Neural cell (in vitro differentiated cells): ENCODE results near the gene RRAS2. TPM values are rescaled to one million over a fixed set of nuclear protein-coding genes. Genes with fewer than 3 reads are reported as not detected.

Experiments used
- H2AFZ ChIP-seq: fragments of 200-600, 300-800 bp; sonication (generic), shearing (Covaris generic); 2 replicates; pipeline ENCODE4 v1.6.0; 2014; ENCODE audit warnings: low read depth, mild to moderate bottlenecking, antibody characterized with exemption, low read length, moderate library complexity
- H3F3A ChIP-seq: fragments of 200-600 bp; shearing (Covaris generic); 2 replicates; pipeline ENCODE4 v1.6.1; 2016; ENCODE audit warnings: mild to moderate bottlenecking, moderate library complexity, mixed read lengths, antibody characterized with exemption, low read length; ENCODE audit not compliant: insufficient read depth, poor library complexity, severe bottlenecking
- H3K27ac ChIP-seq: fragments of 200-600, 300-800 bp; sonication (generic), shearing (Covaris generic); 2 replicates; pipeline ENCODE4 v1.5.1; 2014; ENCODE audit warnings: mild to moderate bottlenecking, low read length, moderate library complexity
- H3K27me3 ChIP-seq: fragments of 300-800, 200-600 bp; sonication (generic), shearing (Covaris generic); 2 replicates; pipeline ENCODE4 v1.6.0; 2014; ENCODE audit warnings: mild to moderate bottlenecking, low read depth, low read length, moderate library complexity; ENCODE audit not compliant: insufficient read depth
- H3K36me3 ChIP-seq: fragments of 300-800, 200-600 bp; sonication (generic), shearing (Covaris generic); 2 replicates; pipeline ENCODE4 v1.5.1; 2014; ENCODE audit warnings: mild to moderate bottlenecking, antibody characterized with exemption, low read length, moderate library complexity; ENCODE audit not compliant: insufficient read depth
- H3K4me2 ChIP-seq: fragments of 300-800, 200-600 bp; sonication (generic), shearing (Covaris generic); 2 replicates; pipeline ENCODE4 v1.6.0; 2014; ENCODE audit warnings: mild to moderate bottlenecking, low read length
- H3K4me3 ChIP-seq: fragments of 300-800, 200-600 bp; sonication (generic), shearing (Covaris generic); 2 replicates; pipeline ENCODE4 v1.5.1; 2014; ENCODE audit warnings: mild to moderate bottlenecking, low read length, moderate library complexity
- H3K79me2 ChIP-seq: fragments of 200-600 bp; shearing (Covaris generic); replicated peaks from 2 replicates; pipeline ENCODE4 v1.6.0; 2014; ENCODE audit warnings: mild to moderate bottlenecking, low read length, moderate library complexity; ENCODE audit not compliant: insufficient read depth
- H3K9ac ChIP-seq: fragments of 300-800, 200-600 bp; sonication (generic), shearing (Covaris generic); 2 replicates; pipeline ENCODE4 v1.6.1; 2016; ENCODE audit warnings: mild to moderate bottlenecking, low read length, mixed read lengths
- H3K9me2 ChIP-seq: fragments of 200-600 bp; shearing (Covaris generic); 2 replicates; pipeline ENCODE4 v1.6.1; 2016; ENCODE audit warnings: mild to moderate bottlenecking, low read length, mixed read lengths; ENCODE audit not compliant: insufficient read depth
- H3K9me3 ChIP-seq: fragments of 200-600, 300-800 bp; sonication (generic), shearing (Covaris generic); 2 replicates; pipeline ENCODE4 v1.6.1; 2016; ENCODE audit warnings: mild to moderate bottlenecking, mixed run types, low read length, moderate library complexity, mixed read lengths
- H4K20me1 ChIP-seq: fragments of 200-600 bp; shearing (Covaris generic); 2 replicates; pipeline ENCODE4 v1.6.1; 2016; ENCODE audit warnings: mild to moderate bottlenecking, mixed run types; ENCODE audit not compliant: insufficient read depth
- CTCF ChIP-seq: fragments of 450-650 bp; IDR thresholded peaks from 2 replicates; pipeline ENCODE4 v1.5.1; 2014; ENCODE audit warnings: antibody characterized with exemption, mild to moderate bottlenecking, moderate library complexity; ENCODE audit not compliant: poor library complexity, severe bottlenecking
- EP300 ChIP-seq: fragments of 450-650 bp; conservative IDR thresholded peaks from 2 replicates; pipeline ENCODE4 v1.6.1; 2014; ENCODE audit warnings: antibody characterized with exemption, mild to moderate bottlenecking, moderate library complexity; ENCODE audit not compliant: poor library complexity, severe bottlenecking
- EZH2 ChIP-seq: fragments of 200-600, 300-800 bp; shearing (Covaris generic), sonication (generic); IDR thresholded peaks from 2 replicates; pipeline ENCODE4 v1.6.1; 2014; ENCODE audit warnings: antibody characterized with exemption, low read length, borderline replicate concordance, mild to moderate bottlenecking; ENCODE audit not compliant: insufficient read depth, poor library complexity, severe bottlenecking
- MXI1 ChIP-seq: fragments of 450-650 bp; conservative IDR thresholded peaks from 2 replicates; pipeline ENCODE4 v1.6.1; 2014; ENCODE audit warnings: antibody characterized with exemption, mild to moderate bottlenecking; ENCODE audit not compliant: poor library complexity, severe bottlenecking
- POLR2AphosphoS5 ChIP-seq: IDR thresholded peaks from 2 replicates; pipeline ENCODE4 v1.6.1; 2012
- RAD21 ChIP-seq: fragments of 450-650 bp; conservative IDR thresholded peaks from 2 replicates; pipeline ENCODE4 v1.6.1; 2014; ENCODE audit warnings: antibody characterized with exemption, mild to moderate bottlenecking, moderate library complexity
- REST ChIP-seq: IDR thresholded peaks from 2 replicates; pipeline ENCODE4 v1.6.1; 2012; ENCODE audit warnings: borderline replicate concordance
- SMC3 ChIP-seq: fragments of 450-650 bp; conservative IDR thresholded peaks from 2 replicates; pipeline ENCODE4 v1.6.1; 2014; ENCODE audit warnings: antibody characterized with exemption, mild to moderate bottlenecking, moderate library complexity; ENCODE audit not compliant: poor library complexity
- TAF1 ChIP-seq: IDR thresholded peaks from 2 replicates; pipeline ENCODE4 v1.6.1; 2012; ENCODE audit warnings: low read depth
- polyA plus RNA-seq: library from polyadenylated mRNA; depleted of rRNA; stranded (reverse); fragments of >200 nt; gene quantifications from 2 replicates; pipeline ENCODE4 v1.2.3, GENCODE V29; 2014

The RRAS2 gene
- polyA plus RNA-seq, 1 donor from 2014 or later = 47.3 TPM

DNA sequence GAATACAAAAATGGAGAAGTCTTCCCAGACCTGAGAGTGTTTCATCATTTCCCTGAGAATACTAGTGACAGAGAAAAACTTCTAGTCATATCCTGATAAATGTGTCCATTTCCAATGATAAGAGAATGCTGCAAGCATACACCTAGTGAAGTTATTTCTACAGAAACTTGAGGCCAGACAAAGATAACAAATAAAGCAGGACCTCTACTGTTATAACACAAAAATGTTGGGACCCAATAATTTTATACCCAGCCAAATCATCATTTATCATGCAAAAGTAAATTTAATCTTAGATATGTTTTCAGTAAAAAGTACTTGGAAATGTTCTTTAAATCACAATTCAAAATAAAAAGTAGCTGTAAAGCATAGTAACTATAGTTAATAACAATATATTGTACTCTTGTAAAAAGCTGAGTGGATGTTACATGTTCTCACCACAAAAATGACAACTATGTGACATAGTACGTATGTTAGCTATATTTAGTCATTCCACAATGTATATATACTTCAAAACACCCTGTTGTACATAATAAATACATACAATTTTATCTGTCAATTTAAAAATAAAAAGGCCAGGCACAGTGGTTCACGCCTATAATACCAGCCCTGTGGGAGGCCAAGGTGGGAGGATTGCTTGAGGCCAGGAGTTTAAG is 12.6 kb downstream of the RRAS2 start:
- Histone ChIP-seq H3K9me2 (no peaks in the 10 kb centered on the region), H3K4me3 (no peak overlapping the region), H3K9me3 (no peaks in the 10 kb centered on the region), H3K36me3 (no peaks in the 10 kb centered on the region), H3F3A (no peaks in the 10 kb centered on the region), H3K9ac (no peak overlapping the region), H3K79me2 (peaks cover 57% of the 10 kb centered on the region), H2AFZ (no peak overlapping the region), H3K27me3 (no peaks in the 10 kb centered on the region), H4K20me1 (no peaks in the 10 kb centered on the region), H3K27ac (no peak overlapping the region), H3K4me2 (no peak overlapping the region)
- TF ChIP-seq CTCF (no peak), EP300 (no peak), REST (no peak), TAF1 (no peak), RAD21 (no peak), SMC3 (no peak), POLR2AphosphoS5 (no peak), EZH2 (no peak), MXI1 (no peak)

GRCh38 chr11:14345668-14346067 is 13.3 kb downstream of the RRAS2 start:
- no peak overlapping the region for H3K4me2 ChIP-seq

More at GRCh38 chr11:14345668-14346067, 13.3 kb downstream of the RRAS2 start:
- Histone ChIP-seq H3K27ac (no peak overlapping the region), H2AFZ (no peak overlapping the region), H4K20me1 (no peaks in the 10 kb centered on the region), H3K4me3 (no peak overlapping the region), H3K9me3 (no peaks in the 10 kb centered on the region), H3K36me3 (no peaks in the 10 kb centered on the region), H3K27me3 (no peaks in the 10 kb centered on the region), H3K79me2 (peaks cover 50% of the 10 kb centered on the region), H3K9me2 (no peaks in the 10 kb centered on the region), H3K9ac (no peak overlapping the region), H3F3A (no peaks in the 10 kb centered on the region)
- TF ChIP-seq TAF1 (no peak), CTCF (no peak), EP300 (no peak), SMC3 (no peak), RAD21 (no peak), MXI1 (no peak), EZH2 (no peak), REST (no peak), POLR2AphosphoS5 (no peak)
